ENCODE data around the gene GGT6. TPM values are rescaled to one million over a fixed set of nuclear protein-coding genes. Genes with fewer than 3 reads are reported as not detected.
A peak's percentile ranks its signal among the peaks of the same experiment; 100 is the strongest.

GGT6 gene
- total RNA-seq, 3 donors from 2014 or later = 12.8 to 33.8 TPM; not detected in 1

DNA sequence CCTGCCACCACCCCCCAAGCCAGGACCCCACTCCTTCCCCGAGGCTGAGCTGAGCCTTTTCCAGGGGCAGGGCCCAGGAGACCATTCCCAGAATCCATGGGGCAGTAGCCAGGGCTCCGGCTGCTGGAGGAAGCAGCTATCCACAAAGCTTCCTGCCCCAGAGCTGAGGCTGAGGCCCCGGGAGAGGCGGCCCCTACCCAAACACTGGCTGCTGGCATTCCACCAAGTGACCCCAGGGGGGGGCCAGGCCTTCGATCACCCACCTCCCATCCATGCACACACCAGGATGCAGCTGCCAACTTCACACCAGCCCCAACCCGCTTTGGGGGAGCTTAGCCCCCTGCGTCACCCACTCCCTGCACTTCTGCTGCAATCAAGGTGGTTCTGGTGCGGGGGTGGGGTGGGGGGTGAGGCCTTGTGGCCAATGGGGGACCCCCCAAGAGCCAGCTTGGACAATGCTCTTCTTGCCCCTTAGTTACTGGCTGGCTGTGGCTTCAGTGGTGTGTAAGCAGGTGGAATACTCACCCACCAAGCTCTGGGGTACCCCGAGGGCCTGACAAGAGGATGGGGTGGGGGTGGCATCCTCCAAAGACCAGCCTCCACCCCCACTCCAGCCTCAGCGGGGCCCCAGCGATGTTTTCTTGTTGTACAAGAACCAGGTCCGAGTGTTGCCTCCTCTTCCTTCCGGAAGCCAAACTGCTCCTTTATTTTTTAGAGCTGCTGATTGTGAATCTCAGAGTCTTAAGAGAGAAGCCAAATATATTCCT lies 22.0 kb downstream of the GGT6 start:
- Histone ChIP-seq H3K4me3 (no peak overlapping the region), H3K27me3 (no peaks in the 10 kb centered on the region), H3K36me3 (no peaks in the 10 kb centered on the region), H3K27ac (peak overlapping the region; percentile 40 to 90), H3K9me3 (no peaks in the 10 kb centered on the region), H3K4me1 (peaks cover 23 to 32% of the 10 kb centered on the region in 2 donors)
- DNase-seq (ENCODE audit: low spot score in 2 of 2) = no peak
- intact Hi-C loops (cut with DNase I; ENCODE audit: low total_unique reads) = no loop called here
- no peak for TF ChIP-seq POLR2AphosphoS5 (IDR thresholded peaks at IDR 0.05)
- TF ChIP-seq, protein P1, sequence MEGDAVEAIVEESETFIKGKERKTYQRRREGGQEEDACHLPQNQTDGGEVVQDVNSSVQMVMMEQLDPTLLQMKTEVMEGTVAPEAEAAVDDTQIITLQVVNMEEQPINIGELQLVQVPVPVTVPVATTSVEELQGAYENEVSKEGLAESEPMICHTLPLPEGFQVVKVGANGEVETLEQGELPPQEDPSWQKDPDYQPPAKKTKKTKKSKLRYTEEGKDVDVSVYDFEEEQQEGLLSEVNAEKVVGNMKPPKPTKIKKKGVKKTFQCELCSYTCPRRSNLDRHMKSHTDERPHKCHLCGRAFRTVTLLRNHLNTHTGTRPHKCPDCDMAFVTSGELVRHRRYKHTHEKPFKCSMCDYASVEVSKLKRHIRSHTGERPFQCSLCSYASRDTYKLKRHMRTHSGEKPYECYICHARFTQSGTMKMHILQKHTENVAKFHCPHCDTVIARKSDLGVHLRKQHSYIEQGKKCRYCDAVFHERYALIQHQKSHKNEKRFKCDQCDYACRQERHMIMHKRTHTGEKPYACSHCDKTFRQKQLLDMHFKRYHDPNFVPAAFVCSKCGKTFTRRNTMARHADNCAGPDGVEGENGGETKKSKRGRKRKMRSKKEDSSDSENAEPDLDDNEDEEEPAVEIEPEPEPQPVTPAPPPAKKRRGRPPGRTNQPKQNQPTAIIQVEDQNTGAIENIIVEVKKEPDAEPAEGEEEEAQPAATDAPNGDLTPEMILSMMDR (IDR thresholded peaks at IDR 0.05) = no peak
- TF ChIP-seq POLR2A (IDR thresholded peaks at IDR 0.05) = no peak

DNA sequence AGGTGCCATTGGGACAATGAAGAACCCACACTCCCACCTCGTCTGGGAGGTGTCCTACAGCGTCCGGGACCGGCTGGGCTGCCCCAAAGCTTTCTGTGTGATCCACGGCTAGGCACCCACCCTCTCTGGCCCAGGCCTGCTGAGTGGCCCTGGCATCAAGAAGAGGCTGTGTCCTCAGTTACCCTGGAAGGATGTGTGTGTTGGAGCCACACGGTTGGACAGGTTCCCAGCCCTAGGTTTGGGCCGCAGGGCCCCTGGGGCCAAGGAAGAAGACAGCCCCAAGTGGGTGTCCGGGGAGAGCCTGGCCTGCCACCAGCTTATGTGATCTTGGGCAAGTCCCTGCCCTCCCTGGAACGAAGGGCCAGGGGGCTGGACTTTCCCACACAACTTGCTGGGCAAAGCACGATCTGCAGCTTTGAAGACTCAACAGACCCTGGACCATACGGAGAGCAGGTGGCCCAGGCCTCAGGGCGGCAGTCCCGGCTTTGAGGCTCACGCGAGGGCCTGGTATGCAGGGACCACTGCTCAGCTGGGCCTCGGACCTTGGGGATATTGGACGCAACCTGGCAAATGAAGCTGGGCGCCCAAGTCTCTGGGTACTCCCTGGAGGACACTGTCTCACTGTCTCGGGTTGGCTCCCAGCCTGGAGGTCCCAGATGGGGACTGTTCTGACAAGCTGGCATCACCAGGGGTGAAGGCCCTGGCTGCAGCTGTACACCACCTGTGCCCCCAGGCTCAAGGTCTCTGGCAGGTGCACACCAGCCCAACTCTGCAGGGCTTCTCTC lies 22.7 kb downstream of the GGT6 start:
- no peak for DNase-seq (ENCODE audit: low spot score in 2 of 2)
- Histone ChIP-seq H3K4me3 (no peak overlapping the region), H3K9me3 (no peaks in the 10 kb centered on the region), H3K27ac (peak overlapping the region; percentile 40 to 90), H3K4me1 (peaks cover 24 to 30% of the 10 kb centered on the region in 2 donors), H3K36me3 (no peaks in the 10 kb centered on the region), H3K27me3 (no peaks in the 10 kb centered on the region)
- no peak for TF ChIP-seq POLR2AphosphoS5 (IDR thresholded peaks at IDR 0.05)
- TF ChIP-seq POLR2A (IDR thresholded peaks at IDR 0.05) = no peak
- TF ChIP-seq, protein P1 (IDR thresholded peaks at IDR 0.05) = no peak
- intact Hi-C loops (cut with DNase I; ENCODE audit: low total_unique reads) = no loop called here

DNA sequence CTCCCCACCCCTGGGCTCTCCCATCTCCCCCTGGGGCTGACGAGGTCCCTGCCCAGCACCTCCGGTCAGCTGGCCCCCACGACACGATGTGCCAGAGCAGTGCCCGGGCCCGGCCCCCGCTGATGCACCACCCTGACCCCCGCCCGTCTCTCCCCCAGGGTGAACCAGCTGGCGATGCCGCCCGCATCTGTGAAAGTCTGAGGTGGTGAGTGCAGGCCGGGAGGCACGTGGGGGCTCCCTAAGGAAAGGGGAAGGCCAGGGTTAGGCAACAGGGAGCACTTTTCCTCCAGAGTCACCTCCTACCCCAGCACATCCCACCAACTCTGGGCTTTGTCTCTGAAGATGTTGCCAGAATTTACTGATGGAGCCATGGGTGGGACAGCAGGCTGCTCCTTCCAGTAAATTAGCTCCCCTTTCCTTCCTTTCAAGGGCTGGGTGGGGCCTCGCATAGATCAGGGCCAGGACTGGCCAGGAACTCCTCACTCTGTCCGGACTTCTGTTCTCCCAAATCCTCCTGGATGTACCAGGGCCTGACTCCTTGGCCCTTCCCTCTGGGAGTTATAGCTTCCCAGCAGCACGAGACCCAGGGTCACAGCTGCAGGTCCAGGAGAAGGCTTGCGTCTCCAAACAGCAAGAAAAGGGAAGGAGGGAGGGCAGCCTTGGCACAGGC lies 23.5 kb downstream of the GGT6 start:
- no peaks in the 10 kb centered on the region for H3K36me3 ChIP-seq
- peak overlapping the region; percentile 40 to 90 for H3K27ac ChIP-seq
- TF ChIP-seq, protein P1 (IDR thresholded peaks at IDR 0.05) = no peak
- peak in 1 of 3 donors; percentile 17 for TF ChIP-seq POLR2AphosphoS5 (IDR thresholded peaks at IDR 0.05)
- H3K9me3 ChIP-seq = no peaks in the 10 kb centered on the region
- H3K27me3 ChIP-seq = no peaks in the 10 kb centered on the region
- H3K4me1 ChIP-seq = peaks cover 24 to 29% of the 10 kb centered on the region in 2 donors
- no peak for DNase-seq (ENCODE audit: low spot score in 2 of 2)
- intact Hi-C loops (cut with DNase I; ENCODE audit: low total_unique reads) = no loop called here
- H3K4me3 ChIP-seq = peak overlapping the region; percentile 12 to 54 (median 18)

DNA sequence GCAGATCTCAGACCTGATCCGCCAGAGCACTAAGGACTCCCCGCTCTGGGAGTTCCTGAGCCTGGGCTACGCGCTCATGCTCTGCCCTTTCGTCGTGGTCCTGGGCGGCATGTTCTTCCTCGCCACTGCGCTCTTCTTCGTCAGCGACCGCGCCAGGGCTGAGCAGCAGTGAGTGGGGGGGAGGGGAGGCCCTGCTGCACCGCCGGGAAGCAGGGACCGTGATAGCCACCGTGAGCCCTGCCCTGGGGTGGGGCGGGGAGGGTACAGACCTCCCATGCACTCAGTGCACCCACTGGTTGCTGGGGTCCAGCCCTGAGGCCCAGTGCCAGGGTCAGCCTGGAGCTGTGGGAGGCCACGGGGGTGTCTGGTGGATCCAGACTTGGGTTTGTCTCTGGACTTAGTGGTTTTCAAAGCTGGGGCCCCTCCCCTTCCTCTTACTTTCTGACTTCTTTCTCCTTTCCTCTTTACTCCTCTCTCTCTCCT lies 24.1 kb downstream of the GGT6 start:
- DNase-seq (ENCODE audit: low spot score in 2 of 2) = no peak
- intact Hi-C loops (cut with DNase I; ENCODE audit: low total_unique reads) = no loop called here
- H3K27ac ChIP-seq = peak overlapping the region; percentile 40 to 90
- no peaks in the 10 kb centered on the region for H3K36me3 ChIP-seq
- no peaks in the 10 kb centered on the region for H3K9me3 ChIP-seq
- TF ChIP-seq, protein P1 (IDR thresholded peaks at IDR 0.05) = no peak
- TF ChIP-seq POLR2A (IDR thresholded peaks at IDR 0.05) (no peak), POLR2AphosphoS5 (IDR thresholded peaks at IDR 0.05) (no peak)
- no peaks in the 10 kb centered on the region for H3K27me3 ChIP-seq
- peaks cover 24 to 29% of the 10 kb centered on the region in 2 donors for H3K4me1 ChIP-seq
- H3K4me3 ChIP-seq = peak overlapping the region; percentile 12 to 54 (median 18)
